GM19238 (cell line): Measurements from ENCODE around the gene MFRP.

Experiments used
- DNase-seq: peaks from one replicate; pipeline ENCODE4 v3.0.0; 2011; ENCODE audit warnings: low spot score; ENCODE audit not compliant: insufficient read length

The MFRP gene

GRCh38 chr11:119338965-119339588 lies 7.4 kb downstream of the MFRP start:
- no peak for DNase-seq

- DNase-seq, result peak; percentile 84
These were observed 8.1 kb downstream of the MFRP start for GRCh38 chr11:119338318-119338890.

GRCh38 chr11:119337581-119338317 lies 8.8 kb downstream of the MFRP start:
- DNase-seq, result no peak

GRCh38 chr11:119336744-119337469 lies 9.6 kb downstream of the MFRP start:
- no peak for DNase-seq

GRCh38 chr11:119335655-119336543 lies 10.6 kb downstream of the MFRP start:
- DNase-seq, result no peak

- DNase-seq, result no peak
These were observed 11.3 kb downstream of the MFRP start for GRCh38 chr11:119335091-119335654.

- peak; percentile 99 for DNase-seq
These were observed 12.2 kb downstream of the MFRP start, which contains the start of gene RNF26 for GRCh38 chr11:119334174-119334930. Gene RNF26 (plus strand): TSS chr11:119334527. CDS start chr11:119335123, 596 bp downstream.

GRCh38 chr11:119332111-119332765 lies 14.3 kb downstream of the MFRP start:
- no peak for DNase-seq

- no peak for DNase-seq
These were observed 16.3 kb downstream of the MFRP start for GRCh38 chr11:119330237-119330636.

GRCh38 chr11:119329320-119329719 lies 17.2 kb downstream of the MFRP start:
- DNase-seq, result no peak

- DNase-seq, result no peak
These were observed 22.3 kb downstream of the MFRP start for GRCh38 chr11:119324189-119324588.

- DNase-seq, result no peak
These were observed 22.9 kb downstream of the MFRP start for GRCh38 chr11:119323532-119324033.

- no peak for DNase-seq
These were observed 23.5 kb downstream of the MFRP start for GRCh38 chr11:119322921-119323531.

GRCh38 chr11:119322360-119322739 lies 24.2 kb downstream of the MFRP start:
- DNase-seq, result no peak

- peak; percentile 81 for DNase-seq
These were observed 25.6 kb downstream of the MFRP start for GRCh38 chr11:119320776-119321524.

GRCh38 chr11:119320240-119320775 lies 26.2 kb downstream of the MFRP start:
- no peak for DNase-seq

- DNase-seq, result no peak
These were observed 26.7 kb downstream of the MFRP start for GRCh38 chr11:119319700-119320239.
